Body of pancreas (tissue), 4 donors: ENCODE data around the gene SLC27A6.

Experiments
- POLR2A ChIP-seq, 3 donors: fragments of 450-650 bp; IDR thresholded peaks; one replicate each; pipeline ENCODE4 v1.6.1; 2016; ENCODE audit warnings: antibody characterized with exemption in 3 of 3, mild to moderate bottlenecking in 2 of 3
- TF ChIP-seq, protein P1 (sequence below), 7 experiments: fragments of 450-650 bp in 4 of 7; fragments of 200-600 bp in 3 of 7; sonication (generic) in 3 of 7; IDR thresholded peaks; one replicate each; pipeline ENCODE4 v1.5.1; 2016 to 2019; ENCODE audit warnings: antibody characterized with exemption in 7 of 7

DNA sequence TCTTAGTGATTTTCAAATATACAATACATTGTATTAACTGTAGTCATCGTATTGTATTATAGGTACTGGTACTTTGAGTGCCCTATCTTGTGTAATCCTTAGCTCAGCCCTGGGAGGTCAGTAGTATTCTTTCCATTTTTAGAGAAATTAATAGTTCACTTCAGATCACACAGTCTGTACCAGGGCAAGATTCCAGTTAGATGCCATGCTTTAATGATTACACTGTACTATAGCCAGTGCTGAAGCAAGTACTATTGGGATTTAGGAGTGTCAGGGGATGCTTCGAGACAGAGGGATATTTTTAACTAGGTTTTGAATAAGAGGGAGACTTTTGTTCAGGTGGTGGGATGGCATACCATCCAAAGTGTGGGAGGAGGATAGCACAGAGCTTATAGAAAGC, 41.0 kb upstream of the SLC27A6 start:
- TF ChIP-seq, protein P1, sequence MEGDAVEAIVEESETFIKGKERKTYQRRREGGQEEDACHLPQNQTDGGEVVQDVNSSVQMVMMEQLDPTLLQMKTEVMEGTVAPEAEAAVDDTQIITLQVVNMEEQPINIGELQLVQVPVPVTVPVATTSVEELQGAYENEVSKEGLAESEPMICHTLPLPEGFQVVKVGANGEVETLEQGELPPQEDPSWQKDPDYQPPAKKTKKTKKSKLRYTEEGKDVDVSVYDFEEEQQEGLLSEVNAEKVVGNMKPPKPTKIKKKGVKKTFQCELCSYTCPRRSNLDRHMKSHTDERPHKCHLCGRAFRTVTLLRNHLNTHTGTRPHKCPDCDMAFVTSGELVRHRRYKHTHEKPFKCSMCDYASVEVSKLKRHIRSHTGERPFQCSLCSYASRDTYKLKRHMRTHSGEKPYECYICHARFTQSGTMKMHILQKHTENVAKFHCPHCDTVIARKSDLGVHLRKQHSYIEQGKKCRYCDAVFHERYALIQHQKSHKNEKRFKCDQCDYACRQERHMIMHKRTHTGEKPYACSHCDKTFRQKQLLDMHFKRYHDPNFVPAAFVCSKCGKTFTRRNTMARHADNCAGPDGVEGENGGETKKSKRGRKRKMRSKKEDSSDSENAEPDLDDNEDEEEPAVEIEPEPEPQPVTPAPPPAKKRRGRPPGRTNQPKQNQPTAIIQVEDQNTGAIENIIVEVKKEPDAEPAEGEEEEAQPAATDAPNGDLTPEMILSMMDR (IDR thresholded peaks at IDR 0.05) = no peak
- no peak for TF ChIP-seq POLR2A (IDR thresholded peaks at IDR 0.05)
